Esophagus muscularis mucosa (tissue), 4 donors: ENCODE results near the gene PRRC2C.

Source experiments
- CTCF ChIP-seq, 3 experiments: fragments of 200-600 bp in 2 of 3; fragments of 450-650 bp in 1 of 3; sonication (generic) in 2 of 3; IDR thresholded peaks; one replicate each; pipeline ENCODE4 v1.5.1; 2017 to 2019; ENCODE audit warnings: antibody characterized with exemption in 3 of 3, mild to moderate bottlenecking in 2 of 3, moderate library complexity in 1 of 3
- EP300 ChIP-seq: sonication (generic); formaldehyde crosslinking; IDR thresholded peaks from one replicate; pipeline ENCODE4 v1.6.1; 2017; ENCODE audit warnings: antibody characterized with exemption
- POLR2A ChIP-seq: fragments of 450-650 bp; IDR thresholded peaks from one replicate; pipeline ENCODE4 v1.6.1; 2017; ENCODE audit warnings: antibody characterized with exemption, moderate library complexity, mild to moderate bottlenecking, low read depth
- POLR2AphosphoS5 ChIP-seq, 2 donors: sonication (generic); formaldehyde crosslinking; IDR thresholded peaks; one replicate each; pipeline ENCODE4 v1.6.1; 2017; ENCODE audit warnings: antibody characterized with exemption in 2 of 2

GRCh38 chr1:171500304-171500703 lies 15.0 kb downstream of the PRRC2C start:
- no peak for TF ChIP-seq CTCF (IDR thresholded peaks at IDR 0.05)
- no peak for TF ChIP-seq POLR2A
- no peak for TF ChIP-seq EP300
- no peak for TF ChIP-seq POLR2AphosphoS5 (IDR thresholded peaks at IDR 0.05)
